AG10803 (cell line): ENCODE data around the gene NAV3.

Experiments used
- DNase-seq: peaks from one replicate; pipeline ENCODE4 v3.0.0; 2010; ENCODE audit warnings: low read depth
- H3K4me3 ChIP-seq: 2 replicates; pipeline ENCODE4 v1.5.1; 2011; ENCODE audit warnings: mild to moderate bottlenecking, low read length, control low read depth
- TF ChIP-seq, protein P1 (sequence below): conservative IDR thresholded peaks from 2 replicates; pipeline ENCODE4 v1.5.1; 2011; ENCODE audit warnings: mild to moderate bottlenecking, low read length, control low read depth, inconsistent platforms

Gene NAV3

GRCh38 chr12:77817276-77817675, 13.4 kb upstream of the NAV3 start:
- no peak for DNase-seq
- TF ChIP-seq, protein P1, sequence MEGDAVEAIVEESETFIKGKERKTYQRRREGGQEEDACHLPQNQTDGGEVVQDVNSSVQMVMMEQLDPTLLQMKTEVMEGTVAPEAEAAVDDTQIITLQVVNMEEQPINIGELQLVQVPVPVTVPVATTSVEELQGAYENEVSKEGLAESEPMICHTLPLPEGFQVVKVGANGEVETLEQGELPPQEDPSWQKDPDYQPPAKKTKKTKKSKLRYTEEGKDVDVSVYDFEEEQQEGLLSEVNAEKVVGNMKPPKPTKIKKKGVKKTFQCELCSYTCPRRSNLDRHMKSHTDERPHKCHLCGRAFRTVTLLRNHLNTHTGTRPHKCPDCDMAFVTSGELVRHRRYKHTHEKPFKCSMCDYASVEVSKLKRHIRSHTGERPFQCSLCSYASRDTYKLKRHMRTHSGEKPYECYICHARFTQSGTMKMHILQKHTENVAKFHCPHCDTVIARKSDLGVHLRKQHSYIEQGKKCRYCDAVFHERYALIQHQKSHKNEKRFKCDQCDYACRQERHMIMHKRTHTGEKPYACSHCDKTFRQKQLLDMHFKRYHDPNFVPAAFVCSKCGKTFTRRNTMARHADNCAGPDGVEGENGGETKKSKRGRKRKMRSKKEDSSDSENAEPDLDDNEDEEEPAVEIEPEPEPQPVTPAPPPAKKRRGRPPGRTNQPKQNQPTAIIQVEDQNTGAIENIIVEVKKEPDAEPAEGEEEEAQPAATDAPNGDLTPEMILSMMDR, result no peak
- H3K4me3 ChIP-seq, result no peak overlapping the region

DNA sequence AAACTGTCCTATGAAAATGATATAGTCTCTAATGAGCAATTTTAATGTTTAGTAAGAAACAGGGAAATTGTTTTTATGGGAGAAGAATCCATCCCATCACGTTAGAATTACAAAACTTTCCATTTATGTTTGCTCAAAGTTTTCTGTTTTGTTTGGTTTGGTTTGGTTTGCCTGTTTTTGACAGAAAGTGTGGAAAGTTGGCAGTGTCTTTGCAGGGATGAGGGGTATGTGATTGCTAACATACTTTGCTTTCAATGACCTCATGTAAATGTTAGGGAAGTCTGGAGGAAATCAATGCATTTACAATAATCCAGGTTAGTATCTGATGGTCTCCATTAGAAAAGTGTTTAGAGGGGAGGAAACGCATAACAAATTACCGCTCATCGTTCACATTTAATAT, 12.3 kb upstream of the NAV3 start:
- DNase-seq, result no peak
- H3K4me3 ChIP-seq, result no peak overlapping the region
- TF ChIP-seq, protein P1, result no peak

DNA sequence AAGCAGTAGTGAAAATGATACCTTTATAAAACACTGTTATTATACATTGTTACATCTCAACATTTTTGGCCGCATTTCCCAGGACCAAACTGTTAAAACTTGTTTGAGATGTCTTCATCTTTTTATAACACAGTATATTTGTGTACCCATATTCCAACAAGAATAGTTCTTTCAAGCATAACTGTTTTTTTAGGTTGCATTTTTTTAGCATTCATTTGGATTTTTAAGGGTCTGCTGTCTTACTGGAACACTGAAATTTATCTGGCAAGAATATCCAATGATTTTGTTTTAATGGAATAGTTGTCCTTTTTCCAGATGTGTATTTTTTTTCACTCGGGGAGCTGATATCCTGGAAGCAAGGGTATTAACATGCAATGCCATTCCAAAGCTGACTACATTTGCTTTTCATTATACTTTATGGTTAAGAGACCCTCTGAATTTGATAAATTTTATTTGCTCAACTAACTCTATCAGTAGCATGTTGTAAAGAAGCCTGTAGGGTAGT, 8.9 kb upstream of the NAV3 start:
- TF ChIP-seq, protein P1, result no peak
- H3K4me3 ChIP-seq, result no peak overlapping the region
- DNase-seq, result no peak

DNA sequence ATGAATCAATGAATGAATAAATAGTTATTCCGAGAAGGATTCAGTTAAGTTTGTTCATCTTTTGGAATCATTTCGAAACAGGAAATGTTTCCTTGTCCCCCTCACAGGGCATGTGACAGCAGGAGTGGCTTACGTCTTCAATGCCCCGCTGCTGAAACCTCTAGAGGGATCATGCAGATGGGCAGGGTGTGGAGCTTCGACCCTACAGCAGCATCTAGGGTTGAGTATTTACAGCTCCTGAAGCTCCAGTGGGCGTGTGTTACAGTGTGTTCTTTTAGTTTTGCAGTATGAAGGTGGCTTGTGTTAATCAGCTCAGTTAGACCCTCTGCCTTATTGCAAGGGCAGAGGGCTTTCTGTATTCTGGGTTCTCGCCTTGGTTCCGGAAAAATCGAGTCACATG, 2.6 kb downstream of the NAV3 start:
- DNase-seq, result no peak
- TF ChIP-seq, protein P1, result no peak
- H3K4me3 ChIP-seq, result no peak overlapping the region

DNA sequence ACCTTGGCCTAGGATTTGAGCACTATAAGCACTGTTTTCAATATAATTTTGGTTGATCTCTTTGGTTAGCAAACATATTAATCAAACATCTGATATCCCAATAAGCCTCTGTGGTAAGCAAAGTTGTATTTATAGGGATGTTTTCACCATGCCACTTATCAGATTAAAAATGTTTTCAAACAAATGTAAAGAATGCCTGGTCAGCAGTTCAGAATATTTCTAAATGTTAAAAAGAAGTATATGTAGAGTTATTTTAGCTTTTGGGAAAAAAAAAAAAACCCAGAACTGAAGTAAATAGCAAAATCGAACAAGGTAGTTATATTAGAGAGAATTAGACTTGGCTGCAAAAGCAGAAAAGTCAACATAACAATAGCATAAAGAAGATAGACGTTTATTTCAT, 3.9 kb downstream of the NAV3 start:
- DNase-seq, result no peak
- no peak overlapping the region for H3K4me3 ChIP-seq
- TF ChIP-seq, protein P1, result no peak

DNA sequence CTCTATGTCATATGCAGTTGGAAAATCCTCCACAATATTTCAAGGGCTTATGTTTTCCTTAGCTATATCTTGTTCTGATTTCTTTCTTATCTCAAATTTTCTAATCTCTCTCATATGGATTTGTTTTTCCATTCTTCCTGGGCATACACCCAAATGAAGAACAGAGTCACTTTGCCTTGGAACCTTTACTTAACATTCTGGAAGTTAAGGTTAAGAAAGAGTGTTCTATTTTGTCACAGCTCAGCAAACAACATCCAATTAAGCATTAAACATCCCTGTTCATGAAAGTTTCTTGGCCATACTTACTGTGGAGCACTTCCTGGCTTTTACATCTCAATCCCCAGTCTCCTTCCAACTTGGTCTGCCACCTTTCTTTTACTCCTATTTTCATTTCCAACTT, 5.3 kb downstream of the NAV3 start:
- TF ChIP-seq, protein P1, result no peak
- DNase-seq, result no peak
- H3K4me3 ChIP-seq, result no peak overlapping the region

DNA sequence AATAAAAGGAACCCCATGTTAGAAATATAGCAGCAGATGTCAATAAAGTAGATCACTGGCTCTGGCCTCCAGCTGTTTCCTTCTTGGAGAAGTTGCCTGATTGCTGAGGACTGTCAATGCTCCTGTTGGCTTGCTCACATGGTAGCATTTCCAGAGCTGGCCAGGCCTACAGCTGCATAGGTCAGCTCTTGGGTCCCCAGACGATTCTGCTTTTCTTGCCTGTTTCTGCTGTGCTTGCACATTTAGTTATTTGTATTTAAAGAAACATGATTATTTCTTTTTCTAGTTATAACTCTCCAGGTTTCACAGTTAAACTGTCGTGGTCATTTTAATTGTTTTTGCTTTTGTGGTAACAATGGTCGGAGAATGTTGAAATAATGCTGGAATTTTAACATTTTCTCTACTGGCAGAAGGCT, 7.2 kb downstream of the NAV3 start:
- no peak overlapping the region for H3K4me3 ChIP-seq
- DNase-seq, result peak; percentile 50
- TF ChIP-seq, protein P1, result no peak
